SK-N-SH (cell line): ENCODE measurements around the gene LRRC2. TPM values are rescaled to one million over a fixed set of nuclear protein-coding genes. Genes with fewer than 3 reads are reported as not detected.
"Not testable (repeated sequence)": the region's sequence is repeated elsewhere in the genome, so short reads cannot be mapped to it uniquely, and the experiment has no call there.

Experiments used
- CTCF ChIA-PET: fragments of 300-600, 350-600 bp; formaldehyde crosslinking; extraction: SDS; loops from one replicate; lab custom pipeline; 2021; lab: Yijun Ruan, JAX
- POLR2A ChIA-PET: fragments of 350-600 bp; sonication (Branson Sonifier 250); formaldehyde crosslinking; extraction: SDS; loops from one replicate; lab custom pipeline; 2020; ENCODE audit warnings: antibody characterized with exemption, inconsistent platforms; lab: Yijun Ruan, JAX
- DNase-seq: peaks from one replicate; pipeline ENCODE4 v3.0.0; 2012
- H2AFZ ChIP-seq: fragments of 200-600 bp; sonication (generic); 2 replicates; pipeline ENCODE4 v1.8.1; 2016; ENCODE audit warnings: antibody characterized with exemption, mild to moderate bottlenecking, low read depth
- H3F3A ChIP-seq: fragments of 200-600 bp; sonication (generic); replicated peaks from 2 replicates; pipeline ENCODE3; 2016; ENCODE audit warnings: antibody characterized with exemption, mild to moderate bottlenecking; ENCODE audit not compliant: insufficient read depth
- H3K27ac ChIP-seq, 2 experiments: fragments of 200-500 bp in 1 of 2; fragments of 200-600 bp in 1 of 2; sonication (Bioruptor generic) in 1 of 2; sonication (generic), shearing (Covaris generic) in 1 of 2; 2 replicates each; pipeline versions ENCODE4 v1.5.1 to v1.6.1; 2014 to 2016; ENCODE audit warnings: low read depth in 2 of 2, inconsistent platforms in 1 of 2, low read length in 1 of 2, mild to moderate bottlenecking in 1 of 2, mixed read lengths in 1 of 2
- H3K27me3 ChIP-seq: fragments of 200-600 bp; sonication (generic), shearing (Covaris generic); 2 replicates; pipeline ENCODE4 v1.6.1; 2016; ENCODE audit warnings: mixed run types; ENCODE audit not compliant: insufficient read depth
- H3K36me3 ChIP-seq, 2 experiments: fragments of 200-500 bp in 1 of 2; fragments of 200-600 bp in 1 of 2; sonication (Bioruptor generic) in 1 of 2; sonication (generic) in 1 of 2; replicated peaks in 1 of 2; 2 replicates each; pipeline versions ENCODE3 to v1.5.1; 2014 to 2016; ENCODE audit warnings: low read length in 1 of 2, mild to moderate bottlenecking in 1 of 2; ENCODE audit not compliant: insufficient read depth in 2 of 2, control insufficient read depth in 1 of 2
- H3K4me1 ChIP-seq, 2 experiments: fragments of 200-500 bp in 1 of 2; fragments of 200-600 bp in 1 of 2; sonication (Bioruptor generic) in 1 of 2; sonication (generic), shearing (Covaris generic) in 1 of 2; 2 replicates each; pipeline versions ENCODE4 v1.5.1 to v1.6.1; 2014 to 2016; ENCODE audit warnings: low read depth in 1 of 2, low read length in 1 of 2, mixed run types in 1 of 2; ENCODE audit not compliant: insufficient read depth in 2 of 2, control insufficient read depth in 1 of 2
- H3K4me2 ChIP-seq: fragments of 200-600 bp; sonication (generic), shearing (Covaris generic); 2 replicates; pipeline ENCODE4 v1.6.1; 2017; ENCODE audit warnings: mixed run types
- H3K4me3 ChIP-seq, 2 experiments: fragments of 200-500 bp in 1 of 2; fragments of 200-600 bp in 1 of 2; sonication (Bioruptor generic) in 1 of 2; sonication (generic), shearing (Covaris generic) in 1 of 2; 2 replicates each; pipeline versions ENCODE4 v1.5.1 to v1.8.1; 2014 to 2016; ENCODE audit warnings: low read depth in 2 of 2, inconsistent platforms in 1 of 2, low read length in 1 of 2, mild to moderate bottlenecking in 1 of 2, mixed read lengths in 1 of 2, moderate library complexity in 1 of 2
- H3K79me2 ChIP-seq: fragments of 200-600 bp; sonication (generic); 2 replicates; pipeline ENCODE4 v1.8.1; 2017; ENCODE audit warnings: mild to moderate bottlenecking; ENCODE audit not compliant: insufficient read depth
- H3K9ac ChIP-seq: fragments of 200-600 bp; sonication (generic); 2 replicates; pipeline ENCODE4 v1.6.1; 2017; ENCODE audit warnings: mixed run types
- H3K9me2 ChIP-seq: fragments of 200-600 bp; sonication (generic); 2 replicates; pipeline ENCODE4 v1.6.1; 2017; ENCODE audit warnings: mixed run types
- H3K9me3 ChIP-seq: fragments of 200-600 bp; sonication (generic); 2 replicates; pipeline ENCODE4 v1.6.1; 2017; ENCODE audit warnings: mixed run types, mild to moderate bottlenecking, moderate library complexity
- H4K20me1 ChIP-seq: fragments of 200-600 bp; sonication (generic); 2 replicates; pipeline ENCODE4 v1.6.1; 2017; ENCODE audit warnings: mild to moderate bottlenecking, mixed run types; ENCODE audit not compliant: insufficient read depth
- CTCF ChIP-seq: fragments of 200-600 bp; sonication (generic); IDR thresholded peaks from 2 replicates; pipeline ENCODE4 v1.6.1; 2017; ENCODE audit warnings: antibody characterized with exemption, mild to moderate bottlenecking, moderate library complexity
- ELF1 ChIP-seq: IDR thresholded peaks from 2 replicates; pipeline ENCODE4 v1.4.0; 2012
- GABPA ChIP-seq: IDR thresholded peaks from 2 replicates; pipeline ENCODE4 v1.4.0; 2012; ENCODE audit warnings: low read depth, mild to moderate bottlenecking
- RAD21 ChIP-seq: IDR thresholded peaks from 2 replicates; pipeline ENCODE4 v1.6.1; 2012; ENCODE audit warnings: mild to moderate bottlenecking, low read length
- RCOR1 ChIP-seq: fragments of 150-350 bp; IDR thresholded peaks from 2 replicates; pipeline ENCODE4 v1.6.1; 2017; ENCODE audit warnings: antibody characterized with exemption, low read length
- RFX5 ChIP-seq: IDR thresholded peaks from 2 replicates; pipeline ENCODE4 v1.6.1; 2012; ENCODE audit warnings: mild to moderate bottlenecking, improper control_type of control experiment, low read length
- SMC3 ChIP-seq: IDR thresholded peaks from 2 replicates; pipeline ENCODE4 v1.6.1; 2012; ENCODE audit warnings: low read depth, low read length, improper control_type of control experiment
- TCF12 ChIP-seq: IDR thresholded peaks from 2 replicates; pipeline ENCODE4 v1.4.0; 2012
- YY1 ChIP-seq: IDR thresholded peaks from 2 replicates; pipeline ENCODE4 v1.4.0; 2012; ENCODE audit warnings: low read depth, mild to moderate bottlenecking
- whole genome bisulfite sequencing: methylation state at CpG from one replicate; pipeline ENCODE4 v1.1.6; 2017; ENCODE audit warnings: low lambda C conversion rate; 5-methylcytosine and 5-hydroxymethylcytosine counted together
- polyA plus RNA-seq, 3 experiments: library from polyadenylated mRNA; depleted of rRNA; stranded (reverse); fragments of >200 nt; gene quantifications; 2 replicates each; pipeline ENCODE4 v1.2.3, GENCODE V29; 2012

LRRC2 gene
- polyA plus RNA-seq, 1 of the 3 experiments (the other 2 are of a cell fraction) = 0.13 TPM

- TF ChIP-seq YY1 = no peak
- TF ChIP-seq RCOR1 = no peak
These were observed 68.4 kb downstream of the LRRC2 start, which contains the start of gene RTP3 (continued) for GRCh38 chr3:46497556-46498265.

GRCh38 chr3:46496746-46497555 lies 69.2 kb downstream of the LRRC2 start:
- DNase-seq = no peak
- no peaks in the 10 kb centered on the region for H3K9me3 ChIP-seq
- ChIA-PET CTCF (interaction anchor here (0.6 to 8.7 kb wide), 5 partner anchors 10 to 247 kb away, joined by 3 to 108 read pairs (median 4); no protein-coding TSS in a partner anchor), POLR2A (no interaction called here)
- no peaks in the 10 kb centered on the region for H3K9me2 ChIP-seq
- H3F3A ChIP-seq = no peaks in the 10 kb centered on the region
- no peak overlapping the region for H3K4me3 ChIP-seq
- no peaks in the 10 kb centered on the region for H3K79me2 ChIP-seq
- WGBS = 52% methylated on average over 9 of the region's 9 CpGs
- H3K4me2 ChIP-seq = no peak overlapping the region
- H2AFZ ChIP-seq = no peak overlapping the region
- TF ChIP-seq CTCF (peak; percentile 45), RFX5 (no peak), RAD21 (peak; percentile 44), SMC3 (peak; percentile 37)
- no peaks in the 10 kb centered on the region for H3K27me3 ChIP-seq
- H3K27ac ChIP-seq = no peak overlapping the region
- no peaks in the 10 kb centered on the region for H4K20me1 ChIP-seq
- H3K4me1 ChIP-seq = no peaks in the 10 kb centered on the region; a peak in 1 of 4 replicates
- H3K9ac ChIP-seq = no peak overlapping the region
- H3K36me3 ChIP-seq = no peaks in the 10 kb centered on the region

- Histone ChIP-seq H2AFZ (no peak overlapping the region), H3K4me3 (no peak overlapping the region), H3K36me3 (no peaks in the 10 kb centered on the region), H3K79me2 (no peaks in the 10 kb centered on the region), H3K4me1 (no peaks in the 10 kb centered on the region; a peak in 1 of 4 replicates), H3K9me3 (no peaks in the 10 kb centered on the region), H3K9ac (no peak overlapping the region), H4K20me1 (no peaks in the 10 kb centered on the region), H3F3A (no peaks in the 10 kb centered on the region), H3K27me3 (no peaks in the 10 kb centered on the region), H3K4me2 (no peak overlapping the region), H3K9me2 (no peaks in the 10 kb centered on the region), H3K27ac (no peak overlapping the region)
- ChIA-PET POLR2A (no interaction called here), CTCF (interaction anchor here (0.7 to 8.7 kb wide), 4 partner anchors 9 to 63 kb away, joined by 3 to 108 read pairs (median 8); no protein-coding TSS in a partner anchor)
- no peak for TF ChIP-seq ELF1
- peak; percentile 40; the same call in 1 of the 2 replicates for TF ChIP-seq TCF12
- no peak for TF ChIP-seq GABPA
- TF ChIP-seq RAD21 = no peak
- WGBS = 72% methylated on average over 5 of the region's 5 CpGs
- DNase-seq = no peak
These were observed 70.1 kb downstream of the LRRC2 start for GRCh38 chr3:46495901-46496456.

- POLR2A ChIA-PET, H3K27me3 ChIP-seq, H3K4me3 ChIP-seq, H3K9me3 ChIP-seq, H3K4me1 ChIP-seq, H3K79me2 ChIP-seq, H3F3A ChIP-seq, H3K4me2 ChIP-seq, H3K9me2 ChIP-seq, H3K36me3 ChIP-seq, H3K27ac ChIP-seq, H2AFZ ChIP-seq, DNase-seq, H3K9ac ChIP-seq, CTCF ChIA-PET, H4K20me1 ChIP-seq: not testable (repeated sequence)
- WGBS = 74% methylated on average over 22 of the region's 33 CpGs
These were observed 71.6 kb downstream of the LRRC2 start for GRCh38 chr3:46494491-46494890.
